Skeletal muscle cell (primary cell): ENCODE results near the gene REC114.
"Not testable (repeated sequence)": the region's sequence is repeated elsewhere in the genome, so short reads cannot be mapped to it uniquely, and the experiment has no call there.

Experiments
- DNase-seq: peaks from one replicate; pipeline ENCODE4 v3.0.0-alpha.2; 2010; ENCODE audit warnings: low read depth
- H3K4me3 ChIP-seq: 2 replicates; pipeline ENCODE4 v1.5.1; 2011; ENCODE audit warnings: low read depth, mild to moderate bottlenecking, control low read depth, low read length, moderate library complexity

The REC114 gene

GRCh38 chr15:73518876-73519733 is 76.1 kb downstream of the REC114 start:
- no peak overlapping the region for H3K4me3 ChIP-seq
- DNase-seq: no peak

GRCh38 chr15:73522011-73522410 is 79.0 kb downstream of the REC114 start:
- DNase-seq: no peak
- H3K4me3 ChIP-seq: no peak overlapping the region

- no peak overlapping the region for H3K4me3 ChIP-seq
- no peak for DNase-seq
Observed at GRCh38 chr15:73524919-73525318, 82.0 kb downstream of the REC114 start.

GRCh38 chr15:73527598-73527997 is 84.6 kb downstream of the REC114 start:
- DNase-seq: no peak
- no peak overlapping the region for H3K4me3 ChIP-seq

- no peak for DNase-seq
Observed at GRCh38 chr15:73530649-73531048, 87.7 kb downstream of the REC114 start.

GRCh38 chr15:73538123-73538522 is 95.2 kb downstream of the REC114 start:
- no peak for DNase-seq
- H3K4me3 ChIP-seq: no peak overlapping the region

More at GRCh38 chr15:73530649-73531048, 87.7 kb downstream of the REC114 start:
- H3K4me3 ChIP-seq: no peak overlapping the region

GRCh38 chr15:73538563-73539211 is 95.7 kb downstream of the REC114 start:
- H3K4me3 ChIP-seq: no peak overlapping the region
- DNase-seq: no peak

GRCh38 chr15:73539212-73540128 is 96.5 kb downstream of the REC114 start:
- DNase-seq: no peak

GRCh38 chr15:73540161-73540560 is 97.2 kb downstream of the REC114 start:
- no peak overlapping the region for H3K4me3 ChIP-seq
- no peak for DNase-seq

More at GRCh38 chr15:73539212-73540128, 96.5 kb downstream of the REC114 start:
- H3K4me3 ChIP-seq: no peak overlapping the region

GRCh38 chr15:73541479-73541878 is 98.5 kb downstream of the REC114 start:
- no peak for DNase-seq
- H3K4me3 ChIP-seq: no peak overlapping the region

- H3K4me3 ChIP-seq, DNase-seq: not testable (repeated sequence)
Observed at GRCh38 chr15:73548925-73549324, 106.0 kb downstream of the REC114 start.

- no peak overlapping the region for H3K4me3 ChIP-seq
- no peak for DNase-seq
Observed at GRCh38 chr15:73550190-73550589, 107.2 kb downstream of the REC114 start.

- no peak for DNase-seq
- H3K4me3 ChIP-seq: no peak overlapping the region
Observed at GRCh38 chr15:73555080-73555479, 112.1 kb downstream of the REC114 start.

GRCh38 chr15:73558529-73558928 is 115.6 kb downstream of the REC114 start:
- no peak for DNase-seq
- no peak overlapping the region for H3K4me3 ChIP-seq

GRCh38 chr15:73560501-73561117 is 117.6 kb downstream of the REC114 start:
- DNase-seq: peak; percentile 43
- H3K4me3 ChIP-seq: no peak overlapping the region

GRCh38 chr15:73564255-73564654 is 121.3 kb downstream of the REC114 start:
- H3K4me3 ChIP-seq: no peak overlapping the region
- peak; percentile 39 for DNase-seq

- no peak for DNase-seq
- H3K4me3 ChIP-seq: no peak overlapping the region
Observed at GRCh38 chr15:73567020-73567419, 124.1 kb downstream of the REC114 start.

GRCh38 chr15:73568564-73569280 is 125.8 kb downstream of the REC114 start:
- no peak overlapping the region for H3K4me3 ChIP-seq
- no peak for DNase-seq

- H3K4me3 ChIP-seq: no peak overlapping the region
- DNase-seq: no peak
Observed at GRCh38 chr15:73569361-73569760, 126.4 kb downstream of the REC114 start.
